Astrocyte of the hippocampus (primary cell): ENCODE results near the gene NKX2-1.

Experiments
- DNase-seq: peaks from one replicate; pipeline ENCODE4 v3.0.0; 2011; ENCODE audit warnings: low read depth, low spot score

Gene NKX2-1

DNA sequence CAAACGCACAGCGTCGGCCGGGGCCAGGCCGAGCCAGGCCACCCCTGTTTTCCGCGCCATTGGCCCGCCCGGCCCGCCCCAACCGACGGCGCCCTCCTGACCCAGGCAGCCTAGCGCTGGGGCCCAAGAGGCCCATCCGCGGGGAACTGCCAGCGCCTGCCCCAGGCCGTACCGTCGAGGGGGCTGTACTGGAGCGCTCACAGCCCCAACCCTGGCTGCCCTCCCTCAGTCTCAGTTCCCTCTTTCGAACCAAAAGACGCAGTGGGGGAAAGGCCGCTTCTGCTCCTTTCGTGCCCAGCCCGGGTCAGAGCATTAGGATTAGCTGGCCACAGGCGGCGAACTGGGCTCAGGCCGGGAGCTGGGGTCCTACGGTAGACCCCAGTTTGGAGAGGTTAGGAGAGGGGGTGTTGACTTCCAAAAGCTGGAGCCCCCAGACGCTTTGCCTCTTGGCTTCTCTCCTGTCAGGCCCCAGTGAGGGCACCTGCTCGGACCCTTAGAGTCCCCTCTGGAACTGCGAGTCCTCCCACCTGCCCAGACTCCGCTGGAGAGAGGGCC, 1.9 kb downstream of the NKX2-1 start:
- peak; percentile 18 for DNase-seq

DNA sequence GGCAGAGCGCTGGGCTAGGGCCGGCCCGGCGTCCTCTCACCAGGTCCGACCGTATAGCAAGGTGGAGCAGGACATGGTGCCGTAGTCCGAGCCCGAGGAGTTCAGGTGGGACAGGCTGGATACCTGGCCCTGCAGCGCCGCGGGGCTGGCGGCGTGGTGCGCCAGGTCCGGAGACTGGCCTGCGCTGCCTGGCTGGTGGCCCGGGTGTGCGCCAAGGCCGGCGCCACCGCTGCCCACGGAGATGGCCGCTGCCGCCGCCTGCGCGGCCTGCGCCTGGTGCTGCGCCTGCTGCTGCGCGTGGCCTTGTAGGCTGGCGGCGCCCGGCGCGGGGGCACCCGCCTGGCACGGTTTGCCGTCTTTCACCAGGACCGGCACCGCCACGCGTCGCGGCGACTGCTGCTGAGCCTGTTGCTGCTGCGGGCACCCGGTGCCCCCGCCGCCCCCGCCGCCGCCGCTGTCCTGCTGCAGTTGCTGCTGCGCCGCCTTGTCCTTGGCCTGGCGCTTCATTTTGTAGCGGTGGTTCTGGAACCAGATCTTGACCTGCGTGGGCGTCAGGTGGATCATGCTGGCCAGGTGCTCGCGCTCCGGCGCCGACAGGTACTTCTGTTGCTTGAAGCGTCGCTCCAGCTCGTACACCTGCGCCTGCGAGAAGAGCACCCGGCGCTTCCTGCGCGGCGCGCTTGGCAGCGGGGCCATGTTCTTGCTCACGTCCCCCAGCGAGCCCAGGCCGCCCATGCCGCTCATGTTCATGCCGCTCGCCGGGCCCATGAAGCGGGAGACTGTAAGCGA, 2.6 kb downstream of the NKX2-1 start:
- peak; percentile 34 for DNase-seq

DNA sequence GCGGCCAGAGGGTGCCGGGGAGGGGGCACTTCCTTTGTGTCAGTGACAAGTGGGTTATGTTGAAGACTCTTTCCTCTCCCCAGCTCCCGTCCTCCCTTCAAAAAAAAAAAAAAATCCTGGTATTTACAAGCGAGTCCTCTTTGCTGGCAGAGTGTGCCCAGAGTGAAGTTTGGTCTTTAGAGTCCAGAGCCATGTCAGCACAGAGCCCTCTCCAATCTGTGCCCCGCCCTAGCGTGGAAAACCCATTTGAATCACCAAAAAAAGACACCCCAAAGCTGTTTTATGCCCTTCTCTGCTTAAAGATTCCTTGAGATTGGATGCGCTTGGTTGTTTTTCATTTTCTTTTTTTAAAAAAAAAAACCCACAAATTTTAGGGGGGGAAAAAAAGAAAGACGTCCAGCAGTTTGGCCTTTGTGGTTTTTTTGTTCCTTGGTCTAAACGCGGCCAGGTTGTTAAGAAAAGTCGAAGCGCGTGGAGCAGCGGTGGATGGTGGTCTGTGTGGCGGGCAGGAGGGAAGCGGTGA, 3.3 kb downstream of the NKX2-1 start:
- peak; percentile 23 for DNase-seq

DNA sequence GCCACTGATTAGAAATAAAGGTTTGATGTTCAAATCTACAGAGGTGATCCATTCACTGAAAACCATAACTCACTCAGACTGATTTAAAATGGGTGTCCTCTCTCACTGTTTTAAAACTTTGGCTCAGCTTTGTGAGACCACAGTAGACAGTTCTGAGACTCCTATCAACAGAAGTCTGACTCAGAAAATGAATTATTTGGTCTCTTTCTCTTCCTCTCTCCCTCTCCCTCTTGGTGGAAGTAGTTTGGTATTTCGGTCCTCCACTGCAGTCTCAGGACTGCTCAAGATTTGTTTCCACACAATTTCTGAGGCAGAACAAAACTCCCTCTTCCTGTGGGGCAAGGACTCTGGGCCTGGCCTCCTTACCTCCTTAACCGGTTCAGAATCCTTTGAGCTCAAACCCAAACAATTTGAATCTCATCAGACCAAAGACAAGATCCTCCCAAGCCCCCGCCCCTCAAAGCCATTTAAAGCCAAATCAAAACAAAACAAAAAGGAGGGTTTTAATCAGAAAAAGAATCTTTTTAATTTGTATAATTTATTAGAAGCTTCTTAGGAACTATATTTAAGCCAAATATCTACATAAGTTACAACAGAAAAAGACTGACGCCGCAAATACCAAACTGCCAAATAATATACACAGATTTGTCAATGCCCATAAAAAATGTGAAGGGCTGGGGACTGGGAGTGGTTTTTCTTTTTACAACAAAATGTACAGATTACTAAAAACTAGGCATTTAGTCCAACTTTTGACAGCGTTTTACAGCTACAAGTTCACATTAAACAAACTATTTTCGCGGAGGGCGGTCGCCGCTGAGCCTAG, 3.9 kb downstream of the NKX2-1 start:
- peak; percentile 34 for DNase-seq

DNA sequence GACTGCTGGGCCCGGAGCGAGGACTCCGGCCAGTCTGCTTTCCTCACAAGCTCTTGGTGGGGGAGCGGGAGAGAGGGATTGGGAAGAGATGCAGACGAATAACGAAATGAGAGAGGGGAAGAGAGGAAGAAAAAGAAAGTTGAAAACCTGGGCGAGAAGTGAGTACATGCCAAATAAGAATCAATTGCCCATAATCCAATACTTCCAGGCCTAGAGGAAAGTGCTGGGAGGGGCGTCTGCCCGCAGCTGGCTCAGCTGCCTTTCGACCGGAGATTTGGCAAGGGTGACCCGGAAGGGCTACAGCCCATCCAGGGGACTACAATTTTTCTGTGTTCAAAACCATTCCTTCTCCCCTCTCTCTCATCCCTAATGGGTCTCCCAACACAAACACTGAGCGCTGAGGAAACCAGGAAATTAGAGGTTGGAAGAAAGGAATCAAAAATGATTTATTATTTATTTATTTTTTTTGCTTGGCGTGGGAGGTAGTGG, 4.9 kb downstream of the NKX2-1 start:
- no peak for DNase-seq

DNA sequence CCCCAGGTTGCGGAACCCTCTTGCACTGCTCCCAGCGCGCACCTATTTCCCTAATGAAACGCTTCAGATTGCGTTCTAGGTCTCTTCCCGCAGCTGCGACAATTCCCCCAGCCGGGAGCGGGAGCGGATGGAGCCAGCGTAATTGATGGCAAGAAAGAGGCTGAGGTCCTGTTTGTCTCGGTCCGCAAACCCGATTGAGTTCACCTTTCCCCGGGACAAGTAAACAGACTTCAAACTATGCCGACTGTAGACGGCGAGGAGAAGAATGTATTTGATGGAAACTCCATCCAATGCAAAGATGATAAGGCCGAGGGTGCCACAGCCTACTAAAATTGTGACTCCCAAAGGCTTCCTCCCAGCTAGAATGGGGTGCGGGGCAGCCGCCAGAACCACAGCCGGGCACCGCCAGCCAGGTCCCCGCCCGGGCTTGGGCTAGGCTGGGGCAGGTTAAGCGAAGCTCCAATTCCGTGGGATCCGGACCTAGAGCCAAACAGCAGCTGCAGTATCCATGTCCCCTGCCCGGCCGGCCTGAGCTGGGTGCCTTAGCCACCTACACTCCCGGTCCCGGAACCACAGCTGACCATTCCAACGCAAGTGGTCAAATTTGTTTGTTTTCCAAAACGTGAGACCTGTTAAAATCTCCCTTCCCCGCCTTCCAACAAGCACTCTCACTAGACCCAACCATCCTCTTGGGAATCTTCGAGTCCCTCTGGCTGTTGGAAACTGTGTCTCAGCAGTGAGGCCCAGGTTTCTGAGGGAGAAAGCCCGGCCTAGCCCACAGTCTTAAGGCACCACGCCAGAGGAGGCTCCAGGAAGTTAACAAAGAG, 5.5 kb downstream of the NKX2-1 start:
- DNase-seq: peak; percentile 50

- DNase-seq: peak; percentile 39
Observed at GRCh38 chr14:36513451-36514277, 6.4 kb downstream of the NKX2-1 start.

DNA sequence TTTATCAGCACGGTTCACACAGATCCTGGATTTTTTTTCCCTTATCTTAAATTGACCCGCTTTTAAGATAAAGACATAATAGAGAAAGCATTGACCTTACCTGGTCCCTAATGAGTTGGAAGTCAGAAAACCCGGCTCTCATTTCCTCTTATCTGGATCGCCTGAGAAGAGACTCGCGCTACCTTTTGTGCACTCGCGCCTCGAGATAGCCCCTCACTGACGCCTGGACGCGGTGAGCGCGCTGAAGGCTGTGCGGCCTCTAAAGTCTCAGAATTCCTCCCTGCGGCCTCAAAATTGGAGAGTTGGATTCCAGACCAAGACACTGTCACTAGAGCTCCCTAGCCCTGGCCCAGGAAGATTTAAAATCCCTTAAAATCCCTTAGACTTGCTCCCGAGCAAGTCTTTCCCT, 7.0 kb downstream of the NKX2-1 start:
- DNase-seq: peak; percentile 23

GRCh38 chr14:36512585-36513003, 7.4 kb downstream of the NKX2-1 start:
- peak; percentile 30 for DNase-seq

DNA sequence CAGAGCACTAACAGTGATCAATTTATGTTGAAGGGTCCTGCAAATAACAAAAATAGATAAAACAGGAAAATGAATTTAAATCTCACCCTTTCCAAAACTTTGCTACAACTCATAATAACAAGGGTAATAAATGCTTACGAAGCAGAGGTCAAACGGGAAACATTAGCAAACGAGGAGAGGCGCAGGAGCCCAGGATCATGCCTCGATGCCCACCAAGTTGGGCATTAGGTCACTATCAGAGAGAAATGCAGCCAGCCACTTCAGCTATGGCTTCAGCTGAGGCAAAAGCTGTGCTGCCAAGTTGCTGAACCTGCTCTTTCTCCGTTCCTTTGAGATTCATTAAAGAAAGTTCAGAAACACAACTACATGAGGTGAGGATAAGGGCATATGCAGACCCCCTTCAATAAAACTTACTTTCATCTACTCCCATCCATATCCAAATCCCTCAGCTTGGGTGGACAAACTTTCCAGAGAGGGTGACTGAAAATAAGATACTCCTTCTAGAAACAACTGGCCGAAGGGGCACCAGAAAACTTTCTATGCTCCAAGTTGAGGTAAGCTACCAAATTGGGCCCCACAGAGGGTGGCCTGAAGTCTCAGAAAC, 7.9 kb downstream of the NKX2-1 start:
- DNase-seq: peak; percentile 23

DNA sequence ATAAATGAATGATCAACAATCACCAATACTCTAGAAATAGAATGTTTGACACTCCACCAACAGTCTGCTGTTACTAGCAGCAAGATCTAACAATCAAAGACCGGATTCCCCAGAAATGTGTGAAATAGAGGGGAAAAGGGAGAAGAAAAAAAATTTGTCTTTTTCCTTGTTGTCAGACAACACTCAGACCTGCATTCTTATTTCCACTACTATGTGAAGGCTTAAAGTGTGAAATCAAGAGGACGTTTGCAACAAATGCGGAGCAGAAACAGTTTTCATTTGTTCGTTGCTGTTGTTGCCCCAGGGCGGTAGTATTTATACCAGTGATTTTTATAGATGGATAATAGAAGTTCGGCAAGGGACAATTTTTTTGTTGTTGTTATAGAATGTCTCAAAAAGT, 9.2 kb downstream of the NKX2-1 start:
- no peak for DNase-seq

DNA sequence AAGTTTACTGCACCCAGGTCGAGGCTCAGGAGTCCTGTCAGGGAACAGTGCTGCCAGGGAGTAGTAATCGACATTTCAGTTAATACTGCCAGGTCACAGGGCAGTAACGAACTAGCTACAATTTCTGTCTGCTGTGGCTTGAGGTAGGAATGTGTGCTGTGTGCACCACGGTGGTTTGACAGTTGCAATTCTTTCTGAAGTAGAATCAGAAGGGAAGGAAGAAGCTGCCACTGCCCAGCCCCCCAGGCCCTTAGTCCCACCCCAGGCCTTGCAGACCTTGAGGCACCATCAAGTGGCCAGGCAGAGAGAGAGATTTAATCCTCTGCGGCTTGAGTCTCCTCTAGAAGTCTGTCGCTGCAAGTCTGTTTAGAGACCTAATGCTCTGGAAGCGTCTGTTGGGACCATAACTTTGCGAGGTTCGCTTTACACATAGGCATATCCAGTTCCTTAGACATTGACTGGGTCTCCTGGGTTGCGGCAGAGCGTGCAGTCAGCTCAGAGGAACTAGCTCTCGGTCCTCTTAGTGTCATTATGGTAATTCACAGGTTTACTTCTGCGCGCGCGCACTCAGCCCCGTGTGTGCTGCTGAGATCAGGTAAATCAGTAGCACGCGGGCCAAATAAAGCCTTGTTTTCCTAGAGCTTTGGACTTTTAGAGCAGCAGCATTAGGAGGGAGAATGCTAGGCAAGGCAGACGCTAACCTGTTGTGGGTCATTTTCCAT, 9.8 kb downstream of the NKX2-1 start:
- DNase-seq: peak; percentile 56

- DNase-seq: peak; percentile 14
Observed at GRCh38 chr14:36509069-36509917, 10.7 kb downstream of the NKX2-1 start.

DNA sequence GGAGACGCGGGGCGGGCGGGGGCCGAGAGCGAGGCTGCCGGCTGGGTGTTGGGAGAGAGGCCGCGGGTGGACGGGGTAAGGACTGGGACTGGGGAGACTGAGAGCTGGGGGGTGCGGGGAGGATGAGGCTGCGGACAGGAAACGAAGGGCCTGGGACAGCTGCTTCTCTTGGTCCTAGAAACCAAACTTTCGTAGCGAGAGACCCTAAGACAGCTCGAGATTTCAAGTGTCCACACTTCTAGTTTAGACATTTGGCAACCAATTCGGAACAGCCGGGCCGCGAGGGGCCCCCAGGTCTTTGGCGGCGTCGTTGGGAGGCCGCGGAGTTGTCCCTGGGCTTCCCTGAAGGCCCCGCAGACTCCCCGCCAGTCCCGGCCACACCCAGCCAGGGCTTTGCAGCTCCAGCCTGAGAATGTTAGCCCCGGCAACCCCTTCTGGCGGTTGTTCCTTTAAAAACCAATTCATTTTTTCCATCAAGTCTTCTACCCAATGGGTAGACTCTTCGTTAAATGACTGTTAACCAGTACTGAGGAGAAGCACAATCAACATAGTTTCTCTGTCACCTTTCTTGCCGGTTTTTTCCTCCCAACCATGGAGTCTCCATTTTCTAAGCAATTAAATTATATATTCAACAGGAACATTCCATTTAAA, 11.5 kb downstream of the NKX2-1 start:
- DNase-seq: peak; percentile 19

GRCh38 chr14:36507847-36508417, 12.1 kb downstream of the NKX2-1 start:
- peak; percentile 22 for DNase-seq

GRCh38 chr14:36506732-36507614, 13.1 kb downstream of the NKX2-1 start:
- no peak for DNase-seq
